IPS DF 6.9 (cell line): ENCODE data around the gene DND1.
"Not testable (repeated sequence)": the region's sequence is repeated elsewhere in the genome, so short reads cannot be mapped to it uniquely, and the experiment has no call there.

Experiments
- DNase-seq: peaks from one replicate; pipeline ENCODE4 v3.0.0-alpha.2; 2013; ENCODE audit warnings: low read depth, low spot score
- H3K27ac ChIP-seq: one replicate; pipeline ENCODE4 v1.5.1; 2013; ENCODE audit warnings: low read length, control low read depth
- H3K27me3 ChIP-seq: 2 replicates; pipeline ENCODE4 v1.6.1; 2013; ENCODE audit warnings: mild to moderate bottlenecking, low read length; ENCODE audit not compliant: control insufficient read depth, insufficient read depth
- H3K36me3 ChIP-seq: 2 replicates; pipeline ENCODE4 v1.6.1; 2013; ENCODE audit warnings: low read length; ENCODE audit not compliant: control insufficient read depth, insufficient read depth
- H3K4me1 ChIP-seq: 2 replicates; pipeline ENCODE4 v1.6.1; 2013; ENCODE audit warnings: low read length; ENCODE audit not compliant: control insufficient read depth, insufficient read depth
- H3K4me3 ChIP-seq: 2 replicates; pipeline ENCODE4 v1.5.1; 2013; ENCODE audit warnings: mild to moderate bottlenecking, low read length
- H3K9me3 ChIP-seq: 2 replicates; pipeline ENCODE4 v1.6.1; 2013; ENCODE audit warnings: low read length, inconsistent platforms; ENCODE audit not compliant: control insufficient read depth, insufficient read depth
- WGBS: extraction: QIAGEN DNeasy Blood & Tissue Kit; methylation state at CpG from one replicate; pipeline ENCODE4 v1.1.7; 2013; ENCODE audit warnings: mixed read lengths, missing lambda C conversion rate; ENCODE audit not compliant: insufficient read length, insufficient coverage; 5-methylcytosine and 5-hydroxymethylcytosine counted together

DND1 gene

DNA sequence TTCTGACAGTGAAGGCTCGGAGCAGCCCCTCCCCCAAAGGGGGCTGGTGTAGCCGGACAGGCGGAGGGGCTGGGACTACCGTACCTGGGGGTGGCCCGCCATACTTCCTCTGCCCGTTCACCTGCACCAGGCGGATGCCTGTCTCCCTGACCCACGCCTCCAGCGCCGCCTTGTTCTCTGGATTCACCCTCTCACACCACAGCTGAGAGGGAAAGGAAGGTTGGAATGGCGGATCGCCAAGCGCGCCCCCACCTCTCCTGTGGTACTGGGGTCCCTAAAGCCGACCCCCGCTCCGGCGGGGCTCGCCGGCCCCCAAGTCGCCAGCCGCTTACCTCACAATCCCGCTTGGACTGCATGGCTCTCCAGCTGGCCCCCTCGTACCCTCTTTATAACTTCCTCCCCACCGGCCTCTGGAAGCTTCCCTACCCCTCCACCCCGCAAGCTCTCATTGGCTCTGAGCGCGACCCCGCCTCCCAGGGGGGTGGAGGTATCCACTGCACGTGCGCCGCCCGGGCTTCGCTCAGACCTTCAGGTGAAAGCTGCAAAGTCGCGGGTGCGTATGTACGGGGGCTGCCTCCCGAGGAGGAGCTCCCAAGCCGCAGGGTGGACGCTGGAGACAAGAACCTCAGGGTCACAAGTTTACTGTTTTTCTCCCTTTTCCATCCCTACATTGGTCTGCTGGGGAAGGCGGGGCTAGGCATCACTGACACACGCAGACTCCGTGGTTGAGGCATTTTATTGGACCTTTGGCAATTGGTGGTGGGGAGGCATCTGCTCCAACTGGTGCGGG, at the start of gene DND1:
TSS of gene DND1 (minus strand) at position 390 of the 790 bp plus-strand sequence. CDS start at position 356, 34 bp downstream.
- Histone ChIP-seq H3K36me3 (peaks cover 35% of the 10 kb centered on the region), H3K27ac (no peak within 1 kb of the TSS), H3K9me3 (no peaks in the 10 kb centered on the region), H3K4me1 (no peaks in the 10 kb centered on the region), H3K4me3 (no peak within 1 kb of the TSS), H3K27me3 (no peaks in the 10 kb centered on the region)
- no peak for DNase-seq
- WGBS: no CpG with 5 or more reads among the region's 45 CpGs

DNA sequence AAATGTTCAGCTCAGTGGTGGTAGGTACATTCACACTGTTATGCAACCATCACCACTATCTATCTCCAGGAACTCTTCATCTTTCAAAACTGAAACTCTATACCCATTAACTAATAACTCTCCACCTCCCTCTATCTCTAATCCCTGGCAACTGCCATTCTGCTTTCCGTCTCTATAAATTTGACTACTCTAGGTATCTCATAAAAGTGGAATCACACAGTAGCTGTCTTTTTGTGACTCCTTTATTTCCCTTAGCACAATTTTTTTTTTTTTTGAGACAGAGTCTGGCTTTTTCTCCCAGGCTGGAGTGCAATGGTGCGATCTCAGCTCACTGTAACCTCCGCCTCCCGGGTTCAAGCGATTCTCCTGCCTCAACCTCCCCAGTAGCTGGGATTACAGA, 48.0 kb upstream of the DND1 start:
- not testable (repeated sequence) for H3K4me3 ChIP-seq, H3K36me3 ChIP-seq, H3K27ac ChIP-seq, H3K9me3 ChIP-seq, H3K27me3 ChIP-seq, H3K4me1 ChIP-seq, DNase-seq
- no CpG with 5 or more reads among the region's 5 CpGs for WGBS

- not testable (repeated sequence) for H3K9me3 ChIP-seq, H3K27me3 ChIP-seq, DNase-seq, H3K4me3 ChIP-seq, H3K36me3 ChIP-seq, H3K27ac ChIP-seq, H3K4me1 ChIP-seq
- WGBS: no CpG with 5 or more reads among the region's 6 CpGs
Observed at GRCh38 chr5:140720738-140721137, 47.4 kb upstream of the DND1 start.

DNA sequence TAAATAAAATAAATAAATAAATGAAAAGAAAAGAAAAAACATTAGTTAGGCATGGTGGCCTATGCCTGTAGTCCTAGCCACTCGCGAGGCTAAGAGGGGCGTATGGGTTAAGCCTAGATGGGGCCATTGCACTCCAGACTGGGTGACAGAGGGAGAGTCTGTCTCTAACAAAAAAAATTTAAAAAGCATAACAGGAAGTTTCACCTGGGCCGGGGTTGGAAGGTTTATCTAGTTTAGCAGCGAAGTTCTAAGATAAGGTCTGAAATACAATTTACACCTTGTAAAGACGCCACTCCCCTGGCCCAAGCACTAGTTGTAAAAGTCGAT, 44.9 kb upstream of the DND1 start:
- Histone ChIP-seq H3K4me1 (no peaks in the 10 kb centered on the region), H3K27me3 (no peaks in the 10 kb centered on the region), H3K36me3 (no peaks in the 10 kb centered on the region), H3K27ac (no peak overlapping the region), H3K4me3 (no peak overlapping the region), H3K9me3 (no peaks in the 10 kb centered on the region)
- WGBS: no CpG with 5 or more reads among the region's 7 CpGs
- DNase-seq: no peak

DNA sequence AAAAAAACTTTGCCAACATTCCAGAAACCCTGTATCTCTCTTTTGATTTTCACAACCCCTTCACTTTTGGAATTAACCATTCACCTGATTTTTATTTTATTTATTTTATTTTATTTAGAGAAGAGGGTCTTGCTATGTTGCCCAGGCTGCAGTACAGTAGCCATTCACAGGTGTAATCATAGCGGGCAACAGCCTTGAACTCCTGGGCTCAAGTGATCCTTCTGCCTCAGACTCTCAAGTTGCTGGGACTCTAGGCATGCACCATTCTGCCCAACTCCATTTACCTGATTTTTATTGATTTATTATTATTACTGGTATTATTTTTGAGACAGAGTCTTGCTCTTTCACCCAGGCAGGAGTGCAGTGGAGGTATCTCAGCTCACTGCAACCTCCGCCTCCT, 42.9 kb upstream of the DND1 start:
- not testable (repeated sequence) for H3K4me1 ChIP-seq, H3K27me3 ChIP-seq, H3K4me3 ChIP-seq, H3K36me3 ChIP-seq, H3K27ac ChIP-seq, DNase-seq, H3K9me3 ChIP-seq
- WGBS: no CpG with 5 or more reads among the region's 2 CpGs

DNA sequence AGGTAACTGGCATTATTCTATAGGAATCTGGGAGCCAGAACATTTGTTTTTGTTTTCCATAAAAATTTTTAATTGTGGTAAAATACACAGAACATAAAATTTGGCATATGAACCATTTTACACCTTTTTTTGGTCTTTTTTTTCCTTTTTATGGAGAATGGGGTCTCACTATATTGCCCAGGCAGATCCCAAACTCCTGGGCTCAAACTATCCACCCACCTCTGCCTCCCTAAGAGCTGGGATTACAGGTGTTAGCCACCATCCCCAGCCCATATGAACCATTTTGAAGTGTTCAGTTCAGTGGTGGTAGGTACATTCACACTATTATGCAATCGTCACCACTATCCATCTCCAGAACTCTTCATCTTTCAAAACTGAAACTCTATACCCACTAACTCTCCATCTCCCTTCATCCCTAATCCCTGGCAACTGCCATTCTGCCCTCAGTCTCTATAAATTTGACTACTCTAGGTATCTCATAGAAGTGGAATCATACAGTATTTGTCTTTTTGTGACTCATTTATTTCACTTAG, 40.3 kb upstream of the DND1 start:
- WGBS: no CpG with 5 or more reads among the region's 1 CpG

DNA sequence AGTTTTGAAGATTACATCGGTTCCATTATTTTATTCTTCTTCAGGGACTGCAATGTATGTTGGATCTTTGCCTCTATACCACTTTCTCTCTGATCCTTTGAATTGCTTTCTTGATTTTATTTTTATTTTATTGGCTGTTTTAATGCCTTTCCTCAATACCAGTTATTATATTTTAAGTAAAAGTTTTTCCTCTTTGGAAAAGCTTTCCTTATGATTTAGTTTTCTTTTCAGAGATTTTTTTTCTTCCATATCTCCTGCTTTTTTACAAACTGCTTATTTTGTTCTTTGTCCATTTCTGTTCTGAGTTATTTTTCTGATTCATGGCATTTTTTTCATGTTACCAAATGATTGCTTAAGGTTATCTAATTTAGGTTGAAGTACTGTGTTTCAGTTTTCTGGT, 38.4 kb upstream of the DND1 start:
- Histone ChIP-seq H3K9me3 (no peaks in the 10 kb centered on the region), H3K4me1 (no peaks in the 10 kb centered on the region), H3K27me3 (no peaks in the 10 kb centered on the region), H3K36me3 (no peaks in the 10 kb centered on the region), H3K27ac (no peak overlapping the region), H3K4me3 (no peak overlapping the region)
- DNase-seq: no peak
- WGBS: no CpG with 5 or more reads among the region's 1 CpG

More for the DNA sequence above, 40.3 kb upstream of the DND1 start:
- Histone ChIP-seq H3K27me3 (no peaks in the 10 kb centered on the region), H3K4me1 (no peaks in the 10 kb centered on the region), H3K36me3 (no peaks in the 10 kb centered on the region), H3K9me3 (no peaks in the 10 kb centered on the region), H3K27ac (no peak overlapping the region), H3K4me3 (no peak overlapping the region)
- DNase-seq: no peak

- Histone ChIP-seq H3K4me3 (peak overlapping the region; percentile 72; the same call in 1 of the 2 replicates), H3K27ac (no peak overlapping the region), H3K9me3 (no peaks in the 10 kb centered on the region), H3K36me3 (0 out of 2 replicates have a peak, but pooled peaks cover 2% of the 10 kb centered on the region), H3K27me3 (no peaks in the 10 kb centered on the region), H3K4me1 (no peaks in the 10 kb centered on the region)
- no CpG with 5 or more reads among the region's 27 CpGs for WGBS
- DNase-seq: no peak
Observed at GRCh38 chr5:140710899-140711552, 37.6 kb upstream of the DND1 start.

GRCh38 chr5:140708787-140709186, 35.4 kb upstream of the DND1 start:
- not testable (repeated sequence) for H3K27ac ChIP-seq, H3K4me1 ChIP-seq, H3K27me3 ChIP-seq, DNase-seq, H3K36me3 ChIP-seq, H3K4me3 ChIP-seq, H3K9me3 ChIP-seq
- no CpG with 5 or more reads among the region's 9 CpGs for WGBS

DNA sequence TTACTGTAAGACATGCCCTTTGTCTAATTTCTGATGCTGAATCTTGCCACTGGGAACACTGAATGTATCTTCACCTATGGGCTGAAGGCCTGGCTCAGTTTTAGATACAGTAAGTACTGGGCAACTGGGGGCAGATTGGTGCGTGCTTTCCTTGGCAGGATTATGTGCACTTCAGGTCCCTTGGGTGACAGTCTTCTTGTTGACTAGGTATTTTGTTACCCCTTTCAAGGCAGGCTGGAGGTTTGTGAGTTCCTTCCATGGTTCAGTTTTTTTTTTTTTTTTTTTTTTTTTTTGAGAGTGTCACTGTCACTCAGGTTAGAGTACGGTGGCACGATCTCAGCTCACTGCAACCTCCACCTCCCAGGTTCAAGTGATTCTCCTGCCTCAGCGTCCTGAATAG, 34.4 kb upstream of the DND1 start:
- WGBS: no CpG with 5 or more reads among the region's 4 CpGs
- peaks cover 4% of the 10 kb centered on the region; the same call in 1 of the 2 replicates for H3K36me3 ChIP-seq
- no peak overlapping the region for H3K4me3 ChIP-seq
- H3K27ac ChIP-seq: no peak overlapping the region
- H3K9me3 ChIP-seq: no peaks in the 10 kb centered on the region
- no peaks in the 10 kb centered on the region for H3K27me3 ChIP-seq
- no peak for DNase-seq
- H3K4me1 ChIP-seq: no peaks in the 10 kb centered on the region
